Measurements from ENCODE around the gene FBN2.
"Not testable (repeated sequence)": the region's sequence is repeated elsewhere in the genome, so short reads cannot be mapped to it uniquely, and the experiment has no call there.

FBN2 gene

GRCh38 chr5:128475693-128476092 is 62.4 kb downstream of the FBN2 start:
- DNase-seq: no peak

GRCh38 chr5:128472919-128473318 is 65.1 kb downstream of the FBN2 start:
- DNase-seq: no peak

GRCh38 chr5:128472036-128472435 is 66.0 kb downstream of the FBN2 start:
- DNase-seq: no peak

GRCh38 chr5:128470663-128471062 is 67.4 kb downstream of the FBN2 start:
- no peak for DNase-seq

GRCh38 chr5:128469912-128470311 is 68.1 kb downstream of the FBN2 start:
- no peak for DNase-seq

GRCh38 chr5:128466980-128467379 is 71.1 kb downstream of the FBN2 start:
- DNase-seq: no peak

- no peak for DNase-seq
Measured at GRCh38 chr5:128466554-128466953, 71.5 kb downstream of the FBN2 start.

GRCh38 chr5:128464596-128464995 is 73.4 kb downstream of the FBN2 start:
- DNase-seq: no peak

GRCh38 chr5:128462330-128462729 is 75.7 kb downstream of the FBN2 start:
- DNase-seq: no peak

- DNase-seq: not testable (repeated sequence)
Measured at GRCh38 chr5:128457147-128457915, 80.7 kb downstream of the FBN2 start.

- DNase-seq: no peak
Measured at GRCh38 chr5:128455841-128456361, 82.1 kb downstream of the FBN2 start.

GRCh38 chr5:128453121-128453520 is 84.9 kb downstream of the FBN2 start:
- no peak for DNase-seq

- not testable (repeated sequence) for DNase-seq
Measured at GRCh38 chr5:128447224-128447623, 90.8 kb downstream of the FBN2 start.

GRCh38 chr5:128441941-128442350 is 96.1 kb downstream of the FBN2 start:
- no peak for DNase-seq

- DNase-seq: no peak
Measured at GRCh38 chr5:128441165-128441564, 96.9 kb downstream of the FBN2 start.

GRCh38 chr5:128436749-128437188 is 101.3 kb downstream of the FBN2 start:
- peak; percentile 62 for DNase-seq

- DNase-seq: no peak
Measured at GRCh38 chr5:128435861-128436260, 102.2 kb downstream of the FBN2 start.

GRCh38 chr5:128434993-128435392 is 103.1 kb downstream of the FBN2 start:
- no peak for DNase-seq

GRCh38 chr5:128432913-128433440 is 105.1 kb downstream of the FBN2 start:
- DNase-seq: no peak

- no peak for DNase-seq
Measured at GRCh38 chr5:128427921-128428320, 110.1 kb downstream of the FBN2 start.

GRCh38 chr5:128426090-128426534 is 111.9 kb downstream of the FBN2 start:
- DNase-seq: no peak

- DNase-seq: no peak
Measured at GRCh38 chr5:128424646-128425045, 113.4 kb downstream of the FBN2 start.

- no peak for DNase-seq
Measured at GRCh38 chr5:128422612-128423011, 115.4 kb downstream of the FBN2 start.

- DNase-seq: no peak
Measured at GRCh38 chr5:128414469-128414868, 123.6 kb downstream of the FBN2 start.

Data from amniotic stem cell (primary cell).